CD4-positive, alpha-beta T cell treated with Interleukin-15 for 4 hours (primary cell): ENCODE data around the gene ANKRD39.
"Not testable (repeated sequence)": the region's sequence is repeated elsewhere in the genome, so short reads cannot be mapped to it uniquely, and the experiment has no call there.

Source experiments
- DNase-seq: peaks from one replicate; pipeline ENCODE4 v3.0.0-alpha.2; 2020; ENCODE audit warnings: low spot score

The ANKRD39 gene

GRCh38 chr2:96870626-96871255 is 12.9 kb upstream of the ANKRD39 start:
- peak; percentile 59 for DNase-seq

GRCh38 chr2:96869822-96870625 is 12.2 kb upstream of the ANKRD39 start, which contains the start of gene SEMA4C:
TSS of gene SEMA4C (minus strand) at chr2:96870080. CDS start at chr2:96867886, 2,194 bp downstream.
- peak; percentile 50 for DNase-seq

GRCh38 chr2:96869281-96869821 is 11.5 kb upstream of the ANKRD39 start:
- DNase-seq = no peak

GRCh38 chr2:96868555-96869280 is 10.9 kb upstream of the ANKRD39 start:
- DNase-seq = peak; percentile 44

- no peak for DNase-seq
These were observed 10.1 kb upstream of the ANKRD39 start for GRCh38 chr2:96867756-96868554.

GRCh38 chr2:96866986-96867755 is 9.4 kb upstream of the ANKRD39 start:
- DNase-seq = no peak

GRCh38 chr2:96866586-96866985 is 8.8 kb upstream of the ANKRD39 start:
- DNase-seq = no peak

- no peak for DNase-seq
These were observed 8.3 kb upstream of the ANKRD39 start for GRCh38 chr2:96866149-96866548.

- DNase-seq = no peak
These were observed 7.8 kb upstream of the ANKRD39 start for GRCh38 chr2:96865654-96866053.

GRCh38 chr2:96864343-96865091 is 6.7 kb upstream of the ANKRD39 start:
- no peak for DNase-seq

- DNase-seq = no peak
These were observed 5.9 kb upstream of the ANKRD39 start for GRCh38 chr2:96863575-96864342.

- not testable (repeated sequence) for DNase-seq
These were observed 5.2 kb upstream of the ANKRD39 start for GRCh38 chr2:96863056-96863455.

- DNase-seq = no peak
These were observed 3.3 kb upstream of the ANKRD39 start for GRCh38 chr2:96861074-96861473.

GRCh38 chr2:96860065-96861029 is 2.5 kb upstream of the ANKRD39 start:
- DNase-seq = peak; percentile 23

GRCh38 chr2:96859681-96860064 is 1.9 kb upstream of the ANKRD39 start:
- DNase-seq = no peak

GRCh38 chr2:96859099-96859649 is 1.4 kb upstream of the ANKRD39 start:
- no peak for DNase-seq

- peak; percentile 24 for DNase-seq
These were observed 795 bp downstream of the ANKRD39 start for GRCh38 chr2:96856776-96857666.
